H1 (cell line): Measurements from ENCODE around the gene MXD1. TPM values are rescaled to one million over a fixed set of nuclear protein-coding genes. Genes with fewer than 3 reads are reported as not detected.
A peak's percentile ranks its signal among the peaks of the same experiment; 100 is the strongest.

Source experiments
- CTCF ChIA-PET: fragments of 300-600 bp; sonication (Branson Sonifier 250); formaldehyde crosslinking; loops from one replicate; lab custom pipeline; 2021; ENCODE audit not compliant: partially characterized antibody; lab: Charles Lee
- POLR2A ChIA-PET: fragments of 300-600 bp; sonication (Branson Sonifier 250); formaldehyde crosslinking; loops from one replicate; lab custom pipeline; 2021; ENCODE audit warnings: inconsistent platforms; ENCODE audit not compliant: partially characterized antibody; lab: Charles Lee
- DNase-seq, 2 experiments: peaks; one replicate each; pipeline versions ENCODE4 v3.0.0 to v3.0.0-alpha.2; 2010 to 2022; ENCODE audit warnings: low spot score in 2 of 2, low read depth in 1 of 2, mixed read lengths in 1 of 2
- FAIRE-seq: peaks from 2 replicates; lab custom pipeline; 2011; peaks lifted over from hg19 to GRCh38; lab: Jason Lieb, UNC
- H2AFZ ChIP-seq: 2 replicates; pipeline ENCODE4 v1.8.1; 2012; ENCODE audit warnings: low read length, inconsistent platforms
- H2AK5ac ChIP-seq: 2 replicates; pipeline ENCODE4 v1.6.1; 2013; ENCODE audit warnings: low read depth, low read length
- H2BK120ac ChIP-seq: replicated peaks from 2 replicates; pipeline ENCODE3; 2013; ENCODE audit warnings: low read depth, low read length, inconsistent platforms
- H2BK12ac ChIP-seq: 2 replicates; pipeline ENCODE4 v1.6.1; 2013; ENCODE audit warnings: low read depth, low read length
- H2BK15ac ChIP-seq: 2 replicates; pipeline ENCODE4 v1.6.1; 2013; ENCODE audit warnings: low read length
- H2BK20ac ChIP-seq: 2 replicates; pipeline ENCODE4 v1.6.1; 2013; ENCODE audit warnings: low read length
- H2BK5ac ChIP-seq: 2 replicates; pipeline ENCODE4 v1.6.1; 2013; ENCODE audit warnings: low read depth, low read length
- H3K14ac ChIP-seq: 2 replicates; pipeline ENCODE4 v1.6.1; 2013; ENCODE audit warnings: inconsistent platforms; ENCODE audit not compliant: insufficient read length
- H3K18ac ChIP-seq: 2 replicates; pipeline ENCODE4 v1.6.1; 2013; ENCODE audit warnings: low read length; ENCODE audit errors: extremely low read depth
- H3K23ac ChIP-seq: 2 replicates; pipeline ENCODE4 v1.6.1; 2013; ENCODE audit warnings: inconsistent platforms; ENCODE audit not compliant: insufficient read length
- H3K23me2 ChIP-seq: 2 replicates; pipeline ENCODE4 v1.6.1; 2013; ENCODE audit warnings: low read depth, low read length
- H3K27ac ChIP-seq: 2 replicates; pipeline ENCODE4 v1.6.1; 2011; ENCODE audit warnings: low read depth, low read length, inconsistent platforms
- H3K27me3 ChIP-seq, 4 experiments: replicated peaks in 1 of 4; 1 replicate in 1 of 4; 2 replicates in 3 of 4; pipeline versions ENCODE4 v1.6.1 to v1.8.1; 2011 to 2013; ENCODE audit warnings: low read length in 3 of 4, mild to moderate bottlenecking in 3 of 4, inconsistent platforms in 2 of 4, mixed read lengths in 2 of 4, moderate library complexity in 1 of 4; ENCODE audit not compliant: control insufficient read depth in 3 of 4, insufficient read depth in 3 of 4; ENCODE audit errors: extremely low read depth in 1 of 4
- H3K36me3 ChIP-seq, 4 experiments: 2 replicates each; pipeline versions ENCODE4 v1.6.1 to v1.8.1; 2011 to 2013; ENCODE audit warnings: mild to moderate bottlenecking in 4 of 4, low read length in 3 of 4, moderate library complexity in 2 of 4, control low read depth in 1 of 4, inconsistent platforms in 1 of 4; ENCODE audit not compliant: insufficient read depth in 4 of 4, control insufficient read depth in 2 of 4
- H3K4ac ChIP-seq: replicated peaks from 2 replicates; pipeline ENCODE3; 2013; ENCODE audit warnings: low read length, low read depth, mixed read lengths, inconsistent platforms; ENCODE audit not compliant: insufficient read length
- H3K4me1 ChIP-seq, 4 experiments: replicated peaks in 1 of 4; 1 replicate in 1 of 4; 2 replicates in 3 of 4; pipeline versions ENCODE4 v1.6.1 to v1.8.1; 2011 to 2013; ENCODE audit warnings: low read length in 3 of 4, inconsistent platforms in 2 of 4, mixed read lengths in 1 of 4; ENCODE audit not compliant: insufficient read depth in 4 of 4, control insufficient read depth in 3 of 4
- H3K4me2 ChIP-seq, 2 experiments: 2 replicates each; pipeline versions ENCODE4 v1.6.1 to v1.8.1; 2011 to 2013; ENCODE audit warnings: low read depth in 2 of 2, low read length in 2 of 2, control low read depth in 1 of 2, inconsistent platforms in 1 of 2, mild to moderate bottlenecking in 1 of 2; ENCODE audit not compliant: insufficient read depth in 1 of 2
- H3K4me3 ChIP-seq, 4 experiments: fragments of 200-600, 300-600 bp in 1 of 4; sonication (generic), shearing (Covaris generic), sonication (Bioruptor Twin) in 1 of 4; 2 replicates each; pipeline versions ENCODE4 v1.5.1 to v1.8.1; 2011 to 2016; ENCODE audit warnings: low read length in 4 of 4, low read depth in 3 of 4, control low read depth in 2 of 4, inconsistent platforms in 2 of 4, mild to moderate bottlenecking in 2 of 4, mixed read lengths in 1 of 4, moderate library complexity in 1 of 4; ENCODE audit not compliant: insufficient read depth in 2 of 4; ENCODE audit errors: extremely low read depth in 1 of 4
- H3K56ac ChIP-seq: replicated peaks from 2 replicates; pipeline ENCODE3; 2013; ENCODE audit warnings: low read depth, mild to moderate bottlenecking, mixed read lengths, low read length, inconsistent platforms; ENCODE audit not compliant: insufficient read length
- H3K79me1 ChIP-seq: 2 replicates; pipeline ENCODE4 v1.6.1; 2013; ENCODE audit warnings: low read depth, low read length, control low read depth
- H3K79me2 ChIP-seq, 2 experiments: 2 replicates each; pipeline versions ENCODE4 v1.6.1 to v1.8.1; 2012 to 2013; ENCODE audit warnings: low read length in 2 of 2, mild to moderate bottlenecking in 2 of 2, inconsistent platforms in 1 of 2; ENCODE audit not compliant: insufficient read depth in 2 of 2, control insufficient read depth in 1 of 2
- H3K9ac ChIP-seq, 4 experiments: replicated peaks in 1 of 4; 1 replicate in 1 of 4; 2 replicates in 3 of 4; pipeline versions ENCODE4 v1.6.1 to v1.8.1; 2011 to 2013; ENCODE audit warnings: low read depth in 3 of 4, low read length in 3 of 4, control low read depth in 2 of 4, mild to moderate bottlenecking in 2 of 4, moderate library complexity in 2 of 4, inconsistent platforms in 1 of 4; ENCODE audit errors: extremely low read depth in 1 of 4
- H3K9me3 ChIP-seq, 2 experiments: 2 replicates each; pipeline versions ENCODE4 v1.6.1 to v1.8.1; 2012 to 2013; ENCODE audit warnings: mild to moderate bottlenecking in 2 of 2, moderate library complexity in 2 of 2, control low read depth in 1 of 2, inconsistent platforms in 1 of 2, low read depth in 1 of 2, low read length in 1 of 2, mixed read lengths in 1 of 2; ENCODE audit not compliant: insufficient read depth in 2 of 2
- H4K20me1 ChIP-seq, 2 experiments: replicated peaks in 1 of 2; 2 replicates each; pipeline versions ENCODE3 to v1.8.1; 2011 to 2013; ENCODE audit warnings: inconsistent platforms in 2 of 2, low read length in 2 of 2, mild to moderate bottlenecking in 1 of 2; ENCODE audit not compliant: insufficient read depth in 2 of 2, control insufficient read depth in 1 of 2
- H4K5ac ChIP-seq: 2 replicates; pipeline ENCODE4 v1.6.1; 2013; ENCODE audit warnings: low read length, low read depth, mixed read lengths, inconsistent platforms; ENCODE audit not compliant: insufficient read length
- H4K8ac ChIP-seq: 2 replicates; pipeline ENCODE4 v1.8.0; 2013; ENCODE audit warnings: mild to moderate bottlenecking, moderate library complexity, low read length, inconsistent platforms; ENCODE audit not compliant: insufficient read depth; ENCODE audit errors: extremely low read depth
- H4K91ac ChIP-seq: replicated peaks from 2 replicates; pipeline ENCODE3; 2013; ENCODE audit warnings: low read length, mixed read lengths, inconsistent platforms; ENCODE audit not compliant: insufficient read length
- ATF2 ChIP-seq: IDR thresholded peaks from 2 replicates; pipeline ENCODE4 v1.6.1; 2012; ENCODE audit warnings: low read length, inconsistent platforms
- EGR1 ChIP-seq: IDR thresholded peaks from 2 replicates; pipeline ENCODE4 v1.6.1; 2011; ENCODE audit warnings: low read depth, low read length, borderline replicate concordance
- FOSL1 ChIP-seq: IDR thresholded peaks from 2 replicates; pipeline ENCODE4 v1.6.1; 2011; ENCODE audit warnings: mild to moderate bottlenecking, low read depth, low read length, moderate library complexity; ENCODE audit not compliant: insufficient read depth
- GABPA ChIP-seq: IDR thresholded peaks from 2 replicates; pipeline ENCODE4 v1.6.1; 2011; ENCODE audit warnings: mild to moderate bottlenecking, low read length, moderate library complexity, borderline replicate concordance; ENCODE audit not compliant: insufficient read depth
- POLR2AphosphoS5 ChIP-seq: IDR thresholded peaks from 2 replicates; pipeline ENCODE4 v1.6.1; 2011; ENCODE audit warnings: low read depth, low read length
- TCF12 ChIP-seq: IDR thresholded peaks from 2 replicates; pipeline ENCODE4 v1.6.1; 2011; ENCODE audit warnings: low read depth, mild to moderate bottlenecking, low read length
- USF2 ChIP-seq: IDR thresholded peaks from 2 replicates; pipeline ENCODE4 v1.6.1; 2011; ENCODE audit warnings: low read length, improper control_type of control experiment
- WGBS, 2 experiments: shearing (Covaris generic) in 1 of 2; methylation state at CpG; one replicate each; pipeline versions ENCODE4 v1.1.6 to v1.1.7; 2013 to 2015; ENCODE audit warnings: low lambda C conversion rate in 2 of 2, mixed read lengths in 2 of 2, inconsistent platforms in 1 of 2, low coverage in 1 of 2, missing lambda C conversion rate in 1 of 2; ENCODE audit not compliant: insufficient replicate concordance in 2 of 2, insufficient coverage in 1 of 2, insufficient read length in 1 of 2; ENCODE audit errors: extremely low coverage in 1 of 2, missing lambda C conversion rate in 1 of 2; 5-methylcytosine and 5-hydroxymethylcytosine counted together
- polyA plus RNA-seq, 7 experiments: library from polyadenylated mRNA; depleted of rRNA in 3 of 7; stranded (reverse) in 5 of 7; unstranded in 2 of 7; fragments of >200 nt in 5 of 7; fragments of 200-250 nt in 2 of 7; gene quantifications; 1 replicate in 5 of 7; 2 replicates in 1 of 7; 4 replicates in 1 of 7; pipeline versions ENCODE4 v1.2.1 to v1.2.3, GENCODE V29; 2011 to 2013; ENCODE audit warnings: missing spikeins in 2 of 7, mixed read lengths in 2 of 7
- total RNA-seq: library from RNA; stranded (reverse); fragmentation: NEBNext Ultra II Directional; extraction: Animal tissue kit (Norgen Biotek cat#: 25700); gene quantifications from 2 replicates; pipeline ENCODE4 v1.2.1, GENCODE V29; 2021

Gene MXD1
- total and polyA plus RNA-seq, 2 of the 8 experiments (the other 6 are each of a cell fraction or from before 2014, with no cell fraction given): 1.6 to 2.6 TPM

GRCh38 chr2:69931832-69932595, 17.1 kb downstream of the MXD1 start:
- no peak for DNase-seq
- 89% methylated on average over 7 of the region's 7 CpGs; no CpG with 5 or more reads in 1 of the 2 experiments for WGBS, 2 experiments
- no peak overlapping the region for H3K23ac ChIP-seq
- FAIRE-seq: no peak
- no peaks in the 10 kb centered on the region; a peak in 1 of 8 replicates for H3K36me3 ChIP-seq
- TF ChIP-seq POLR2AphosphoS5 (no peak), EGR1 (no peak), TCF12 (no peak), ATF2 (no peak), USF2 (no peak), FOSL1 (no peak), GABPA (no peak)
- peak overlapping the region; percentile 31 for H4K91ac ChIP-seq
- H4K20me1 ChIP-seq: no peaks in the 10 kb centered on the region
- no peak overlapping the region for H2AFZ ChIP-seq
- no peak overlapping the region for H2BK5ac ChIP-seq
- POLR2A ChIA-PET: interaction anchor here (0.7 kb wide), 1 partner anchor 108 kb away, joined by 3 read pairs; no protein-coding TSS in a partner anchor
- H2BK120ac ChIP-seq: no peak overlapping the region
- no peak overlapping the region for H2BK15ac ChIP-seq
- H3K27me3 ChIP-seq: no peaks in the 10 kb centered on the region
- CTCF ChIA-PET: interaction anchor here (1.1 to 2.8 kb wide), 3 partner anchors 10 to 139 kb away, joined by 4 to 11 read pairs (median 4); no protein-coding TSS in a partner anchor
- no peak overlapping the region for H2BK12ac ChIP-seq
- H3K4me2 ChIP-seq: no peak overlapping the region
- no peak overlapping the region for H4K5ac ChIP-seq
- H3K18ac ChIP-seq: no peak overlapping the region
- H3K4me1 ChIP-seq: peaks cover 0 to 4% (median 3%) of the 10 kb centered on the region in 4 experiments; a peak in 3 of 7 replicates
- H3K79me1 ChIP-seq: no peaks in the 10 kb centered on the region
- H3K9me3 ChIP-seq: no peaks in the 10 kb centered on the region
- no peak overlapping the region for H4K8ac ChIP-seq
- H3K56ac ChIP-seq: no peak overlapping the region
- no peaks in the 10 kb centered on the region for H3K79me2 ChIP-seq
- H3K4me3 ChIP-seq: no peak overlapping the region
- no peak overlapping the region for H3K27ac ChIP-seq
- H3K23me2 ChIP-seq: no peaks in the 10 kb centered on the region
- H3K9ac ChIP-seq: no peak overlapping the region
- H2BK20ac ChIP-seq: no peak overlapping the region
- no peak overlapping the region for H3K4ac ChIP-seq
- no peak overlapping the region for H2AK5ac ChIP-seq
- H3K14ac ChIP-seq: no peak overlapping the region
